HG02798 (cell line): ENCODE measurements around the gene ERC2.

Source experiments
- ATAC-seq: cut with Tn5 transposase; IDR thresholded peaks from one replicate; pipeline ENCODE4 v1.9.1; 2021; ENCODE audit warnings: mild to moderate bottlenecking; ENCODE audit not compliant: unreplicated experiment, poor library complexity

The ERC2 gene

GRCh38 chr3:55678546-55679216 lies 789.6 kb downstream of the ERC2 start:
- ATAC-seq: no peak

GRCh38 chr3:55676643-55677042 lies 791.6 kb downstream of the ERC2 start:
- no peak for ATAC-seq

- peak; percentile 99 for ATAC-seq
Observed at GRCh38 chr3:55675478-55675877, 792.8 kb downstream of the ERC2 start.

- no peak for ATAC-seq
Observed at GRCh38 chr3:55673764-55674163, 794.5 kb downstream of the ERC2 start.

GRCh38 chr3:55669133-55669532 lies 799.1 kb downstream of the ERC2 start:
- ATAC-seq: no peak

- no peak for ATAC-seq
Observed at GRCh38 chr3:55668359-55668758, 799.9 kb downstream of the ERC2 start.

GRCh38 chr3:55664387-55664786 lies 803.9 kb downstream of the ERC2 start:
- no peak for ATAC-seq

GRCh38 chr3:55662683-55663082 lies 805.6 kb downstream of the ERC2 start:
- ATAC-seq: no peak

GRCh38 chr3:55661571-55661970 lies 806.7 kb downstream of the ERC2 start:
- ATAC-seq: no peak

GRCh38 chr3:55661141-55661540 lies 807.1 kb downstream of the ERC2 start:
- ATAC-seq: peak; percentile 42

GRCh38 chr3:55660642-55661041 lies 807.6 kb downstream of the ERC2 start:
- ATAC-seq: no peak

GRCh38 chr3:55659701-55660100 lies 808.6 kb downstream of the ERC2 start:
- ATAC-seq: no peak

- ATAC-seq: peak; percentile 64
Observed at GRCh38 chr3:55658690-55659562, 809.3 kb downstream of the ERC2 start.

GRCh38 chr3:55658270-55658669 lies 810.0 kb downstream of the ERC2 start:
- peak; percentile 21 for ATAC-seq

- no peak for ATAC-seq
Observed at GRCh38 chr3:55655544-55655943, 812.7 kb downstream of the ERC2 start.

GRCh38 chr3:55654123-55654760 lies 814.0 kb downstream of the ERC2 start:
- ATAC-seq: peak; percentile 81

- ATAC-seq: no peak
Observed at GRCh38 chr3:55651011-55651410, 817.3 kb downstream of the ERC2 start.

GRCh38 chr3:55650011-55650410 lies 818.3 kb downstream of the ERC2 start:
- ATAC-seq: no peak

- no peak for ATAC-seq
Observed at GRCh38 chr3:55649554-55649953, 818.7 kb downstream of the ERC2 start.

- no peak for ATAC-seq
Observed at GRCh38 chr3:55648591-55649318, 819.5 kb downstream of the ERC2 start.

GRCh38 chr3:55647670-55648069 lies 820.6 kb downstream of the ERC2 start:
- no peak for ATAC-seq
